Endothelial cell of umbilical vein (primary cell): ENCODE results near the gene WNT6. TPM values are rescaled to one million over a fixed set of nuclear protein-coding genes. Genes with fewer than 3 reads are reported as not detected.

Experiments
- BruUV-seq: library from RNA; stranded (reverse); fragments of 400-500 nt; replicated peaks from 2 replicates; lab custom pipeline; 2021; lab: Mats Ljungman, UMichigan
- CTCF ChIA-PET: fragments of 300-600, 350-600 bp; sonication (Branson Sonifier 250); formaldehyde crosslinking; loops from one replicate; lab custom pipeline; 2021; ENCODE audit warnings: antibody characterized with exemption, inconsistent platforms; lab: Charles Lee
- POLR2A ChIA-PET: fragments of 300-600, 350-600 bp; sonication (Branson Sonifier 250); formaldehyde crosslinking; loops from one replicate; lab custom pipeline; 2021; ENCODE audit warnings: antibody characterized with exemption, inconsistent platforms; lab: Charles Lee
- DNase-seq: peaks from one replicate; pipeline ENCODE4 v3.0.0-alpha.2; 2011; ENCODE audit warnings: low read depth, low spot score
- FAIRE-seq: peaks from 2 replicates; lab custom pipeline; 2011; peaks lifted over from hg19 to GRCh38; lab: Jason Lieb, UNC
- H2AFZ ChIP-seq: 2 replicates; pipeline ENCODE4 v1.6.0; 2012; ENCODE audit warnings: low read depth, low read length, control low read depth, inconsistent platforms
- H3K27ac ChIP-seq: 2 replicates; pipeline ENCODE4 v1.5.1; 2011; ENCODE audit warnings: low read depth, mild to moderate bottlenecking, control low read depth, low read length, moderate library complexity; ENCODE audit not compliant: insufficient read depth
- H3K27me3 ChIP-seq, 2 experiments: 2 replicates each; pipeline versions ENCODE4 v1.6.0 to v1.6.1; 2011; ENCODE audit warnings: low read length in 2 of 2, mixed read lengths in 1 of 2; ENCODE audit not compliant: control insufficient read depth in 2 of 2, insufficient read depth in 2 of 2
- H3K36me3 ChIP-seq, 2 experiments: 2 replicates in 1 of 2; 3 replicates in 1 of 2; pipeline ENCODE4 v1.5.1; 2011; ENCODE audit warnings: low read length in 2 of 2, mild to moderate bottlenecking in 1 of 2, moderate library complexity in 1 of 2; ENCODE audit not compliant: control insufficient read depth in 2 of 2, insufficient read depth in 2 of 2; ENCODE audit errors: extremely low read depth in 1 of 2
- H3K4me1 ChIP-seq: 3 replicates; pipeline ENCODE4 v1.5.1; 2011; ENCODE audit warnings: mild to moderate bottlenecking, low read length; ENCODE audit not compliant: control insufficient read depth, insufficient read depth; ENCODE audit errors: extremely low read depth
- H3K4me2 ChIP-seq: 2 replicates; pipeline ENCODE4 v1.6.1; 2011; ENCODE audit warnings: low read length, control low read depth, mixed read lengths; ENCODE audit not compliant: insufficient read depth
- H3K4me3 ChIP-seq, 3 experiments: fragments of 200-600 bp in 1 of 3; sonication (generic), shearing (Covaris generic) in 1 of 3; replicated peaks in 1 of 3; 2 replicates each; pipeline ENCODE4 v1.5.1; 2011 to 2016; ENCODE audit warnings: control low read depth in 3 of 3, low read length in 3 of 3, mild to moderate bottlenecking in 2 of 3, inconsistent platforms in 1 of 3, low read depth in 1 of 3, moderate library complexity in 1 of 3; ENCODE audit not compliant: insufficient read depth in 1 of 3
- H3K79me2 ChIP-seq: 2 replicates; pipeline ENCODE4 v1.6.0; 2012; ENCODE audit warnings: low read length, inconsistent platforms; ENCODE audit not compliant: control insufficient read depth, insufficient read depth
- H3K9ac ChIP-seq: replicated peaks from 2 replicates; pipeline ENCODE3; 2011; ENCODE audit warnings: low read length, control low read depth; ENCODE audit not compliant: insufficient read depth; ENCODE audit errors: extremely low read depth
- H3K9me1 ChIP-seq: replicated peaks from 3 replicates; pipeline ENCODE4 v1.6.0; 2011; ENCODE audit warnings: mild to moderate bottlenecking, low read length; ENCODE audit not compliant: control insufficient read depth, insufficient read depth; ENCODE audit errors: extremely low read depth
- H3K9me3 ChIP-seq: replicated peaks from 2 replicates; pipeline ENCODE4 v1.5.1; 2012; ENCODE audit warnings: low read length, inconsistent platforms; ENCODE audit not compliant: control insufficient read depth, insufficient read depth
- H4K20me1 ChIP-seq: replicated peaks from 2 replicates; pipeline ENCODE3; 2011; ENCODE audit warnings: mild to moderate bottlenecking, low read length; ENCODE audit not compliant: control insufficient read depth, insufficient read depth; ENCODE audit errors: extremely low read depth
- EZH2 ChIP-seq: IDR thresholded peaks from 2 replicates; pipeline ENCODE4 v1.6.1; 2012; ENCODE audit warnings: borderline replicate concordance, low read depth, mild to moderate bottlenecking, moderate library complexity, low read length, inconsistent platforms; ENCODE audit not compliant: severe bottlenecking
- FOS ChIP-seq: IDR thresholded peaks from 2 replicates; pipeline ENCODE4 v1.6.1; 2011; ENCODE audit warnings: mild to moderate bottlenecking, low read length, moderate library complexity, borderline replicate concordance; ENCODE audit not compliant: insufficient read depth
- GATA2 ChIP-seq: IDR thresholded peaks from 2 replicates; pipeline ENCODE4 v1.7.0; 2011; ENCODE audit warnings: low read depth, mild to moderate bottlenecking, moderate library complexity, mixed read lengths, low read length; ENCODE audit not compliant: insufficient read length, insufficient read depth
- POLR2A ChIP-seq: IDR thresholded peaks from 2 replicates; pipeline ENCODE4 v1.6.1; 2012; ENCODE audit warnings: low read depth, mild to moderate bottlenecking, control low read depth, low read length
- POLR2AphosphoS5 ChIP-seq: IDR thresholded peaks from 2 replicates; pipeline ENCODE4 v1.6.1; 2012; ENCODE audit warnings: low read depth, mild to moderate bottlenecking, control low read depth, low read length, moderate library complexity; ENCODE audit not compliant: insufficient read depth
- dilution Hi-C: fragments of 300-500 bp; cut with MboI; formaldehyde crosslinking; loops from one replicate; pipeline ENCODE4 v1.15.0; 2019; ENCODE audit warnings: low sequenced_read_pairs; ENCODE audit not compliant: extremely low pct_ligation_motif_present
- intact Hi-C: fragments of 100-400 bp; cut with micrococcal nuclease; formaldehyde crosslinking; loops from one replicate; pipeline ENCODE4 v1.10.0; 2022
- polyA plus RNA-seq, 4 experiments: library from polyadenylated mRNA; depleted of rRNA in 3 of 4; stranded (reverse) in 3 of 4; unstranded in 1 of 4; fragments of >200 nt; gene quantifications; 2 replicates each; pipeline versions ENCODE4 v1.2.1 to v1.2.3, GENCODE V29; 2011 to 2012; ENCODE audit warnings: missing spikeins in 1 of 4
- total RNA-seq: library from RNA; stranded (reverse); gene quantifications from 2 replicates; pipeline ENCODE4 v1.2.3, GENCODE V29; 2021
- TF ChIP-seq, protein P1 (sequence below): IDR thresholded peaks from 2 replicates; pipeline ENCODE4 v1.6.1; 2011; ENCODE audit not compliant: insufficient read depth, insufficient read length
- TF ChIP-seq, protein P2 (sequence below), 2 donors: IDR thresholded peaks; 1 replicate in 1 of 2; 2 replicates in 1 of 2; pipeline ENCODE4 v1.5.1; 2011; ENCODE audit warnings: low read length in 2 of 2, mild to moderate bottlenecking in 2 of 2, moderate library complexity in 2 of 2, control low read depth in 1 of 2, inconsistent platforms in 1 of 2, low read depth in 1 of 2; ENCODE audit not compliant: insufficient read depth in 1 of 2; ENCODE audit errors: extremely low read depth in 1 of 2

The WNT6 gene
- total and polyA plus RNA-seq, 2 donors (not counting 3 experiments of a cell fraction or from before 2014, with no cell fraction given), result not detected

DNA sequence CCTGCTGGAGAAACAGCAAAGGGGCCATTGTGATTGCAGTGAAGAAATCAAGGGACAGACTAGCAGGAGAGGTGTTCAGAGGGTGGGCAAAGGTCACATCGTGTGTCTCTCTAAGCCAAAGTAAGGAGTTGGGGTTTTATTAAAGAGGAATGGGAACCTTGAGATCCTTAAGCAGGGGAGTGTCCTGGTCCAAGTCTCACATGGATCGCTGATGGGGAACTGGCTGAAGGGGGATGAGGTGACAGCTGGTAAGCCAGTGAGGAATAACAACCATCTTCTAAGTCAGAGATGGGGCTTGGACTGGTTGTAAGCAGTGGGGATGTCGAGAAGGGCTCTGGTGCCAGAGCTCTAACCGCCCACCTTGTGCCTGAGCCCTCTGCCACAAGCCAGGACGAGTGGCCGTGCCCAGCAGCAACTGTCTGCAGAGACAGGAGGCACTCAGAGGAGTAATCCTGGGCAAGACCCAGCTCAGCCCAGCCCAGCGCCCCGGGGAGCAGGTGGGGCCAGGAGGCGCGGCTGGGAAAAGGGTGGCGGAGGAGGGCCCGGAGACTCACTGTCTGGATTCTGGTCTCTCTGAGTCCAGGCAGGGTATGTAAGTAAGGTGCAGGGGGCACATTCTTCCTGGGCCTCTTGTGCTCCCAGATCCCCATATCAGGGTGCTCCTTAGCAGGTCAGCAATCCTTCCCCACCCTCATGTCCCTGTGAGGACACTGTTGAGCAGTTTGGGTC is 34.7 kb downstream of the WNT6 start:
- CTCF ChIA-PET, result interaction anchor here (1.4 to 10.0 kb wide), 4 partner anchors 13 to 86 kb away, joined by 3 to 362 read pairs (median 6); partner anchors contain the start of gene WNT10A

DNA sequence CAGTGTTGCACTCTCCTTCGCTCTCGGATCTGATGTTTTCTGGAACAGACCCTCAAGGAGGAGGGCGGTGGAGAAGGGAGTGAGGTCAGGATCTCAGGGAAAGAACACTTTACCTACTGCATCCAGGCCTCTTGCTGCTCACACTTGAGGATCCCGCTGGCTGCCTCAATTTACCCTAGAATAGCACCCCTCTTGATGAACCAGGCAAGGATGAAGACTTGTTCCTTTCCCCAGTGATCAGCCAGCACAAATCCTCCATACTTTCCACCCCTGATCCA is 35.2 kb downstream of the WNT6 start:
- Histone ChIP-seq H3K9ac (no peak overlapping the region), H3K79me2 (no peaks in the 10 kb centered on the region), H3K4me3 (no peak overlapping the region), H3K27ac (no peak overlapping the region), H3K36me3 (no peaks in the 10 kb centered on the region), H3K4me2 (no peak overlapping the region), H4K20me1 (no peaks in the 10 kb centered on the region), H3K4me1 (no peaks in the 10 kb centered on the region), H2AFZ (no peak overlapping the region), H3K9me1 (no peaks in the 10 kb centered on the region), H3K9me3 (no peaks in the 10 kb centered on the region), H3K27me3 (peaks cover 86 to 90% of the 10 kb centered on the region in 2 experiments)
- CTCF ChIA-PET, result interaction anchor here (1.5 to 10.0 kb wide), 3 partner anchors 9 to 47 kb away, joined by 3 to 362 read pairs (median 103); partner anchors contain the start of gene WNT10A
- dilution Hi-C loops, result no loop called here
- BruUV-seq, result no TSS peak
- TF ChIP-seq GATA2, result no peak
- no peak for TF ChIP-seq POLR2A
- TF ChIP-seq, protein P1, sequence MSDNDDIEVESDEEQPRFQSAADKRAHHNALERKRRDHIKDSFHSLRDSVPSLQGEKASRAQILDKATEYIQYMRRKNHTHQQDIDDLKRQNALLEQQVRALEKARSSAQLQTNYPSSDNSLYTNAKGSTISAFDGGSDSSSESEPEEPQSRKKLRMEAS, result no peak
- TF ChIP-seq, protein P2, sequence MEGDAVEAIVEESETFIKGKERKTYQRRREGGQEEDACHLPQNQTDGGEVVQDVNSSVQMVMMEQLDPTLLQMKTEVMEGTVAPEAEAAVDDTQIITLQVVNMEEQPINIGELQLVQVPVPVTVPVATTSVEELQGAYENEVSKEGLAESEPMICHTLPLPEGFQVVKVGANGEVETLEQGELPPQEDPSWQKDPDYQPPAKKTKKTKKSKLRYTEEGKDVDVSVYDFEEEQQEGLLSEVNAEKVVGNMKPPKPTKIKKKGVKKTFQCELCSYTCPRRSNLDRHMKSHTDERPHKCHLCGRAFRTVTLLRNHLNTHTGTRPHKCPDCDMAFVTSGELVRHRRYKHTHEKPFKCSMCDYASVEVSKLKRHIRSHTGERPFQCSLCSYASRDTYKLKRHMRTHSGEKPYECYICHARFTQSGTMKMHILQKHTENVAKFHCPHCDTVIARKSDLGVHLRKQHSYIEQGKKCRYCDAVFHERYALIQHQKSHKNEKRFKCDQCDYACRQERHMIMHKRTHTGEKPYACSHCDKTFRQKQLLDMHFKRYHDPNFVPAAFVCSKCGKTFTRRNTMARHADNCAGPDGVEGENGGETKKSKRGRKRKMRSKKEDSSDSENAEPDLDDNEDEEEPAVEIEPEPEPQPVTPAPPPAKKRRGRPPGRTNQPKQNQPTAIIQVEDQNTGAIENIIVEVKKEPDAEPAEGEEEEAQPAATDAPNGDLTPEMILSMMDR (IDR thresholded peaks at IDR 0.05; ENCODE audit: extremely low read depth in 1 of 2, insufficient read depth in 1 of 2, low read depth in 1 of 2, low read length in 2 of 2), result no peak
- TF ChIP-seq FOS, result no peak
- TF ChIP-seq EZH2, result no peak
- TF ChIP-seq POLR2AphosphoS5, result no peak
- intact Hi-C loops, result no loop called here
- POLR2A ChIA-PET, result no interaction called here
- DNase-seq (no peak), FAIRE-seq (no peak)

More for the DNA sequence above, 34.7 kb downstream of the WNT6 start:
- Histone ChIP-seq H3K36me3 (no peaks in the 10 kb centered on the region), H3K9me1 (no peaks in the 10 kb centered on the region), H3K9me3 (no peaks in the 10 kb centered on the region), H3K4me2 (no peak overlapping the region), H3K9ac (no peak overlapping the region), H3K27me3 (peaks cover 86 to 88% of the 10 kb centered on the region in 2 experiments), H4K20me1 (no peaks in the 10 kb centered on the region), H3K27ac (no peak overlapping the region), H3K79me2 (no peaks in the 10 kb centered on the region), H3K4me3 (no peak overlapping the region), H3K4me1 (no peaks in the 10 kb centered on the region), H2AFZ (no peak overlapping the region)
- POLR2A ChIA-PET, result no interaction called here
- dilution Hi-C loops, result no loop called here
- TF ChIP-seq, protein P1, result no peak
- TF ChIP-seq POLR2AphosphoS5, result no peak
- TF ChIP-seq EZH2, result peak; percentile 54
- no peak for TF ChIP-seq POLR2A
- intact Hi-C loops, result no loop called here
- FAIRE-seq (no peak), DNase-seq (no peak)
- BruUV-seq, result no TSS peak
